Ishikawa (cell line): Measurements from ENCODE around the gene SMAD1.

Source experiments
- CEBPB ChIP-seq: IDR thresholded peaks from 2 replicates; pipeline ENCODE4 v1.6.1; 2012
- CREB1 ChIP-seq: IDR thresholded peaks from 2 replicates; pipeline ENCODE4 v1.6.1; 2012; ENCODE audit warnings: low read depth
- EGR1 ChIP-seq: IDR thresholded peaks from 2 replicates; pipeline ENCODE4 v1.6.1; 2012
- EP300 ChIP-seq: IDR thresholded peaks from 2 replicates; pipeline ENCODE4 v1.6.1; 2012; ENCODE audit warnings: borderline replicate concordance
- FOXM1 ChIP-seq: IDR thresholded peaks from 2 replicates; pipeline ENCODE4 v1.6.1; 2012; ENCODE audit warnings: low read depth, borderline replicate concordance
- MAX ChIP-seq: IDR thresholded peaks from 2 replicates; pipeline ENCODE4 v1.6.1; 2012
- NFIC ChIP-seq: IDR thresholded peaks from 2 replicates; pipeline ENCODE4 v1.6.1; 2012
- RAD21 ChIP-seq: IDR thresholded peaks from 2 replicates; pipeline ENCODE4 v1.6.1; 2012; ENCODE audit warnings: low read depth
- REST ChIP-seq: IDR thresholded peaks from 2 replicates; pipeline ENCODE4 v1.6.1; 2012; ENCODE audit warnings: low read depth, mild to moderate bottlenecking
- TAF1 ChIP-seq: IDR thresholded peaks from 2 replicates; pipeline ENCODE4 v1.6.1; 2012; ENCODE audit warnings: low read depth, mild to moderate bottlenecking
- TCF12 ChIP-seq: IDR thresholded peaks from 2 replicates; pipeline ENCODE4 v1.6.1; 2012; ENCODE audit warnings: low read depth
- TEAD4 ChIP-seq: IDR thresholded peaks from 2 replicates; pipeline ENCODE4 v1.6.1; 2012
- USF1 ChIP-seq: IDR thresholded peaks from 2 replicates; pipeline ENCODE4 v1.6.1; 2012
- YY1 ChIP-seq: IDR thresholded peaks from 2 replicates; pipeline ENCODE4 v1.6.1; 2012; ENCODE audit warnings: low read depth
- ZBTB7A ChIP-seq: IDR thresholded peaks from 2 replicates; pipeline ENCODE4 v1.6.1; 2012; ENCODE audit warnings: low read depth

SMAD1 gene

GRCh38 chr4:145481164-145481941, at the start of gene SMAD1:
Gene SMAD1 (plus strand): TSS chr4:145481853. CDS start chr4:145514614, 32,761 bp downstream.
- TF ChIP-seq NFIC (peak; percentile 41; the same call in 1 of the 2 replicates), ZBTB7A (peak; percentile 44; the same call in 1 of the 2 replicates), TAF1 (peak; percentile 78), MAX (peak; percentile 50), TCF12 (peak; percentile 17; the same call in 1 of the 2 replicates), USF1 (no peak; the same call in 1 of the 2 replicates), TEAD4 (no peak), RAD21 (no peak), EGR1 (no peak)

GRCh38 chr4:145433684-145434083, 48.0 kb upstream of the SMAD1 start:
- no peak for TF ChIP-seq REST
- TF ChIP-seq CEBPB = no peak
- no peak for TF ChIP-seq CREB1
- TF ChIP-seq YY1 = no peak

GRCh38 chr4:145435646-145436045, 46.0 kb upstream of the SMAD1 start:
- TF ChIP-seq TEAD4 = no peak
- no peak for TF ChIP-seq YY1
- TF ChIP-seq EP300 = no peak

GRCh38 chr4:145436114-145436513, 45.5 kb upstream of the SMAD1 start:
- TF ChIP-seq ZBTB7A = no peak
- TF ChIP-seq MAX = no peak
- TF ChIP-seq USF1 = no peak
- TF ChIP-seq FOXM1 = no peak
- TF ChIP-seq TCF12 = no peak
- no peak for TF ChIP-seq EGR1
- TF ChIP-seq CEBPB = no peak
- no peak for TF ChIP-seq RAD21
- no peak for TF ChIP-seq REST
- no peak for TF ChIP-seq EP300
- TF ChIP-seq TAF1 = no peak
- TF ChIP-seq CREB1 = no peak
- no peak for TF ChIP-seq YY1
- TF ChIP-seq NFIC = no peak
- TF ChIP-seq TEAD4 = no peak

GRCh38 chr4:145436796-145437195, 44.9 kb upstream of the SMAD1 start:
- TF ChIP-seq FOXM1 = no peak

GRCh38 chr4:145437466-145437865, 44.2 kb upstream of the SMAD1 start:
- TF ChIP-seq USF1 (no peak), RAD21 (no peak)
